ENCODE measurements around the gene WASL. TPM values are rescaled to one million over a fixed set of nuclear protein-coding genes. Genes with fewer than 3 reads are reported as not detected.
A peak's percentile ranks its signal among the peaks of the same experiment; 100 is the strongest.
"Not testable (repeated sequence)": the region's sequence is repeated elsewhere in the genome, so short reads cannot be mapped to it uniquely, and the experiment has no call there.

The WASL gene
- total and polyA plus RNA-seq, 3 donors from 2014 or later, result 43.3 to 69.3 (median 62.6) TPM

GRCh38 chr7:123635551-123636359 lies 113.0 kb downstream of the WASL start:
- H3K27ac ChIP-seq, result no peak overlapping the region
- H3K4me3 ChIP-seq, result no peak overlapping the region
- no peaks in the 10 kb centered on the region for H3K4me1 ChIP-seq
- no peaks in the 10 kb centered on the region for H3K9me3 ChIP-seq
- H3K27me3 ChIP-seq, result no peaks in the 10 kb centered on the region
- H3K36me3 ChIP-seq (ENCODE audit: low read depth, missing control alignments), result no peaks in the 10 kb centered on the region
- TF ChIP-seq POLR2A (IDR thresholded peaks at IDR 0.05) (no peak), CTCF (IDR thresholded peaks at IDR 0.05) (peak; percentile 9 to 45 (median 43))
- no peak for DNase-seq
- intact Hi-C loops (cut with DNase I; ENCODE audit: low total_unique reads), result no loop called here
- 38 to 56% methylated on average over 4 of the region's 4 CpGs for WGBS, 2 donors

DNA sequence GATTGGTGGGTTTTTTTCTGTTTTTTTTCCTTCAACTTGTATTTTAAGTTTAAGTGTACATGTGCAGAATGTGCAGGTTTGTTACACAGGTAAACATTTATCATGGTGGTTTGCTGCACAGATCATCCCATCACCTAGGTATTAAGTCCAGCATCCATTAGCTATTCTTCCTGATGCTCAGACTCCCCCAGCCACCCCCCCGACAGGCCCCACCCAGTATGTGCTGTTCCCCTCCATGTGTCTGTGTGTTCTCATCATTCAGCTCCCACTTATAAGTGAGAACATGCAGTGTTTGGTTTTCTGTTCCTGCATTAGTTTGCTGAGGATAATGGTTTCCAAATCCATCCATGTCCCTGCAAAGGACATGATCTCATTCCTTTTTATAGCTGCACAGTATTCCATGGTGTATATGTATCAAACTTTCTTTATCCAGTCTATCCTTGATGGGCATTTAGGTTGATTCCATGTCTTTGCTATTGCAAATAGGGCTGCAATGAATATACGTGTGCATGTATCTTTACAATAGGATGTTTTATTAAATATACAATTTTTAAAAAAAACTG lies 114.7 kb downstream of the WASL start:
- 88 to 91% methylated on average over 2 of the region's 2 CpGs for WGBS, 2 donors
- intact Hi-C loops (cut with DNase I; ENCODE audit: low total_unique reads); DNase-seq; H3K4me1 ChIP-seq; H3K36me3 ChIP-seq (ENCODE audit: low read depth, missing control alignments); H3K4me3 ChIP-seq; H3K27ac ChIP-seq; H3K27me3 ChIP-seq; H3K9me3 ChIP-seq: not testable (repeated sequence)

DNA sequence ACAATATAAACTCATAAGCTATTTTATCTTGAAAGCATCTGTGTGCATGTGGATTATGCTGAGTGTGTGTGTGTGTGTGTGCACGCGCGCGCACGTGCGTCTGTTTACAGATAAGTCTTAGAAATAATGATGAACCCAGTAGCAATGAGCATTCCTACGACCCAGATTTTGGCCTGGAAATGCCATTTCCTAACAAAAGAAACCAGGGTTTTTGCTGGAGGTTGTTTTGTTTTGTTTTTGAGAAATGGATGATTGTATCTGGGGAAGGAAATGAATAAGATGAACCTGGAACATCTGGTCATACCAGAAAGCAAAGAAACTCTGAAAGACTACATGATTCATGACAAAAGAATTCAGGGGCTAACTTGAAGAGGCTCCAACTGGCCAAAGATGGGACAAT lies 115.2 kb downstream of the WASL start:
- no peak for TF ChIP-seq CTCF (IDR thresholded peaks at IDR 0.05)
- no peak for TF ChIP-seq POLR2A (IDR thresholded peaks at IDR 0.05)

GRCh38 chr7:123632808-123633207 lies 116.0 kb downstream of the WASL start:
- H3K4me3 ChIP-seq, result no peak overlapping the region
- no peak overlapping the region for H3K27ac ChIP-seq
- DNase-seq, result no peak
- 64 to 70% methylated on average over 2 of the region's 2 CpGs for WGBS, 2 donors
- no peaks in the 10 kb centered on the region for H3K9me3 ChIP-seq
- intact Hi-C loops (cut with DNase I; ENCODE audit: low total_unique reads), result no loop called here
- no peaks in the 10 kb centered on the region for H3K4me1 ChIP-seq
- no peaks in the 10 kb centered on the region for H3K36me3 ChIP-seq (ENCODE audit: low read depth, missing control alignments)
- TF ChIP-seq POLR2A (IDR thresholded peaks at IDR 0.05) (no peak), CTCF (IDR thresholded peaks at IDR 0.05) (no peak)
- H3K27me3 ChIP-seq, result no peaks in the 10 kb centered on the region

More for the DNA sequence above, 115.2 kb downstream of the WASL start:
- H3K27me3 ChIP-seq, result no peaks in the 10 kb centered on the region
- H3K36me3 ChIP-seq (ENCODE audit: low read depth, missing control alignments), result no peaks in the 10 kb centered on the region
- 75 to 84% methylated on average over 7 of the region's 7 CpGs for whole genome bisulfite sequencing, 2 donors
- intact Hi-C loops (cut with DNase I; ENCODE audit: low total_unique reads), result no loop called here
- no peak for DNase-seq
- no peaks in the 10 kb centered on the region for H3K4me1 ChIP-seq
- H3K4me3 ChIP-seq, result no peak overlapping the region
- no peaks in the 10 kb centered on the region for H3K9me3 ChIP-seq
- no peak overlapping the region for H3K27ac ChIP-seq

Small RNAs within 50 kb of the gene (small RNA-seq; reads per million reads assigned to genes)
- gene RNU6-11P, result 0 reads per million in 2 donors

Other genes starting within 250 kb of the WASL start
- 10 to 100 TPM; 21.3 to 34.6 TPM for gene IQUB, start 214.4 kb downstream of the WASL start, total RNA-seq
- gene IQUB, start 214.4 kb downstream of the WASL start, polyA plus RNA-seq (ENCODE audit: insufficient read depth, low read depth, low replicate concordance), result 49.2 TPM
- 10 to 100 TPM; 49.2 to 68.5 TPM for gene NDUFA5, start 191.2 kb downstream of the WASL start, total RNA-seq
- gene NDUFA5, start 191.2 kb downstream of the WASL start, polyA plus RNA-seq (ENCODE audit: insufficient read depth, low read depth, low replicate concordance), result 83.3 TPM
- 1 to 10 TPM; 1.1 to 2.4 TPM for gene ASB15, start 147.2 kb downstream of the WASL start, total RNA-seq
- gene ASB15, start 147.2 kb downstream of the WASL start, polyA plus RNA-seq (ENCODE audit: insufficient read depth, low read depth, low replicate concordance), result 5.7 TPM
- gene LMOD2, start 93.1 kb downstream of the WASL start, total RNA-seq, result under 1 TPM; 0.19 to 0.39 TPM
- 3.6 TPM for gene LMOD2, start 93.1 kb downstream of the WASL start, polyA plus RNA-seq (ENCODE audit: insufficient read depth, low read depth, low replicate concordance)
- 1 to 10 TPM; 3.6 to 6.8 TPM for gene HYAL4, start 96.2 kb upstream of the WASL start, total RNA-seq
- gene HYAL4, start 96.2 kb upstream of the WASL start, polyA plus RNA-seq (ENCODE audit: insufficient read depth, low read depth, low replicate concordance), result 2.4 TPM
- 1 to 10 TPM; 3.9 to 9.4 TPM for gene SPAM1, start 176.2 kb upstream of the WASL start, total RNA-seq
- gene SPAM1, start 176.2 kb upstream of the WASL start, polyA plus RNA-seq (ENCODE audit: insufficient read depth, low read depth, low replicate concordance), result 18.1 TPM

Measured in testis (tissue), 3 donors.